Stimulated activated CD4-positive, alpha-beta T cell treated with anti-CD3 and anti-CD28 coated beads, Interleukin-4, amount 100 ng/mL, for 24 hours (primary cell): ENCODE measurements around the gene RAD23A.
"Not testable (repeated sequence)": the region's sequence is repeated elsewhere in the genome, so short reads cannot be mapped to it uniquely, and the experiment has no call there.

Experiments
- DNase-seq: peaks from one replicate; pipeline ENCODE4 v3.0.0-alpha.2; 2020

The RAD23A gene

GRCh38 chr19:12938779-12939601, 6.7 kb upstream of the RAD23A start:
- peak; percentile 56 for DNase-seq

- DNase-seq = no peak
Measured at GRCh38 chr19:12939975-12940423, 5.7 kb upstream of the RAD23A start.

- no peak for DNase-seq
Measured at GRCh38 chr19:12940897-12941296, 4.8 kb upstream of the RAD23A start.

- DNase-seq = no peak
Measured at GRCh38 chr19:12943437-12944044, 2.1 kb upstream of the RAD23A start.

GRCh38 chr19:12944104-12944674, 1.5 kb upstream of the RAD23A start:
- DNase-seq = no peak

GRCh38 chr19:12946092-12946721, 545 bp downstream of the RAD23A start:
- peak; percentile 65 for DNase-seq

GRCh38 chr19:12946731-12947496, 1.3 kb downstream of the RAD23A start:
- DNase-seq = no peak

GRCh38 chr19:12947702-12948611, 2.3 kb downstream of the RAD23A start:
- no peak for DNase-seq

- no peak for DNase-seq
Measured at GRCh38 chr19:12948612-12949362, 3.1 kb downstream of the RAD23A start.

- DNase-seq = no peak
Measured at GRCh38 chr19:12949363-12950283, 4.0 kb downstream of the RAD23A start.

GRCh38 chr19:12952050-12952449, 6.4 kb downstream of the RAD23A start:
- DNase-seq = not testable (repeated sequence)

GRCh38 chr19:12952488-12953137, 7.0 kb downstream of the RAD23A start:
- DNase-seq = no peak

- DNase-seq = no peak
Measured at GRCh38 chr19:12953138-12953798, 7.6 kb downstream of the RAD23A start.

GRCh38 chr19:12953799-12954611, 8.3 kb downstream of the RAD23A start:
- DNase-seq = no peak

- DNase-seq = no peak
Measured at GRCh38 chr19:12954612-12954962, 8.9 kb downstream of the RAD23A start.

GRCh38 chr19:12955575-12955974, 9.9 kb downstream of the RAD23A start:
- not testable (repeated sequence) for DNase-seq

GRCh38 chr19:12955996-12956395, 10.3 kb downstream of the RAD23A start:
- DNase-seq = no peak
